Subcutaneous adipose tissue (tissue), 4 donors: Measurements from ENCODE around the gene KLRC3. TPM values are rescaled to one million over a fixed set of nuclear protein-coding genes. Genes with fewer than 3 reads are reported as not detected.

ENCODE experiments used
- CTCF ChIP-seq: fragments of 450-650 bp; IDR thresholded peaks from one replicate; pipeline ENCODE4 v1.5.1; 2016; ENCODE audit warnings: low read depth, mild to moderate bottlenecking, control low read depth, antibody characterized with exemption, moderate library complexity
- total RNA-seq, 4 donors: library from RNA; depleted of rRNA; stranded (reverse); fragments of >200 nt; gene quantifications; one replicate each; pipeline ENCODE4 v1.1.0, GENCODE V29; 2016

The KLRC3 gene
- total RNA-seq, 4 donors from 2014 or later = not detected

GRCh38 chr12:10372559-10372958, 47.8 kb downstream of the KLRC3 start:
- TF ChIP-seq CTCF = no peak

- TF ChIP-seq CTCF = no peak
Measured at GRCh38 chr12:10369557-10370415, 50.6 kb downstream of the KLRC3 start.

- no peak for TF ChIP-seq CTCF
Measured at GRCh38 chr12:10368206-10369171, 51.9 kb downstream of the KLRC3 start.

- TF ChIP-seq CTCF = no peak
Measured at GRCh38 chr12:10366875-10367274, 53.5 kb downstream of the KLRC3 start.

GRCh38 chr12:10365696-10366405, 54.5 kb downstream of the KLRC3 start:
- TF ChIP-seq CTCF = no peak

- TF ChIP-seq CTCF = no peak
Measured at GRCh38 chr12:10364815-10365622, 55.4 kb downstream of the KLRC3 start.
